A549 (cell line): ENCODE results near the gene INPP5A.

Experiments
- CHD2 ChIP-seq: fragments of 150-350 bp; IDR thresholded peaks from 2 replicates; pipeline ENCODE4 v1.6.1; 2014; ENCODE audit warnings: low read length; ENCODE audit not compliant: partially characterized antibody
- CTCF ChIP-seq: fragments of >200 bp; sonication (Bioruptor Twin); formaldehyde crosslinking; IDR thresholded peaks from 3 replicates; pipeline ENCODE4 v1.5.1; 2016
- ELK1 ChIP-seq: fragments of 150-350 bp; IDR thresholded peaks from 2 replicates; pipeline ENCODE4 v1.6.1; 2014; ENCODE audit warnings: low read depth, mild to moderate bottlenecking, low read length
- EP300 ChIP-seq, 2 experiments: fragments of >200 bp; sonication (Bioruptor Twin); formaldehyde crosslinking; IDR thresholded peaks; 2 replicates in 1 of 2; 3 replicates in 1 of 2; pipeline ENCODE4 v1.6.1; 2016 to 2017
- MAZ ChIP-seq: fragments of 150-350 bp; IDR thresholded peaks from 2 replicates; pipeline ENCODE4 v1.6.1; 2014; ENCODE audit warnings: antibody characterized with exemption, low read depth, low read length, borderline replicate concordance
- NFE2L2 ChIP-seq: fragments of 150-350 bp; conservative IDR thresholded peaks from 2 replicates; pipeline ENCODE4 v1.6.1; 2014; ENCODE audit warnings: low read length
- POLR2A ChIP-seq: IDR thresholded peaks from 2 replicates; pipeline ENCODE4 v1.6.1; 2012; ENCODE audit warnings: mild to moderate bottlenecking, low read length
- RARB ChIP-seq: fragments of 250-450 bp; sonication (Bioruptor Pico); IDR thresholded peaks from 2 replicates; pipeline ENCODE4 v1.8.0; 2021; ENCODE audit warnings: mild to moderate bottlenecking, moderate library complexity
- RCOR1 ChIP-seq: fragments of 150-350 bp; IDR thresholded peaks from 2 replicates; pipeline ENCODE4 v1.6.1; 2014; ENCODE audit warnings: antibody characterized with exemption, low read length, low read depth
- RFX5 ChIP-seq: fragments of 450-650 bp; IDR thresholded peaks from 2 replicates; pipeline ENCODE4 v1.7.1; 2014; ENCODE audit warnings: antibody characterized with exemption, mild to moderate bottlenecking, moderate library complexity
- SMC3 ChIP-seq: fragments of >200 bp; sonication (Bioruptor Twin); formaldehyde crosslinking; IDR thresholded peaks from 3 replicates; pipeline ENCODE4 v1.6.1; 2018; ENCODE audit warnings: inconsistent platforms
- ZFP36 ChIP-seq: fragments of 450-650 bp; IDR thresholded peaks from 2 replicates; pipeline ENCODE4 v1.6.1; 2014; ENCODE audit warnings: borderline replicate concordance; ENCODE audit not compliant: partially characterized antibody
- ZSCAN20 ChIP-seq: fragments of 250-450 bp; sonication (Bioruptor Pico); IDR thresholded peaks from 2 replicates; pipeline ENCODE4 v1.8.0; 2022; ENCODE audit warnings: mild to moderate bottlenecking, moderate library complexity
- TF ChIP-seq, protein P1 (sequence below): IDR thresholded peaks from 2 replicates; pipeline ENCODE4 v1.6.1; 2012

- TF ChIP-seq ZSCAN20 (CRISPR knock-in tag): no peak
- no peak for TF ChIP-seq EP300 (IDR thresholded peaks at IDR 0.05)
- no peak for TF ChIP-seq MAZ
- TF ChIP-seq NFE2L2: no peak
- no peak for TF ChIP-seq POLR2A
- no peak for TF ChIP-seq CTCF
- no peak for TF ChIP-seq RCOR1
- no peak for TF ChIP-seq CHD2
- TF ChIP-seq ELK1: no peak
- no peak for TF ChIP-seq SMC3
- TF ChIP-seq, protein P1, sequence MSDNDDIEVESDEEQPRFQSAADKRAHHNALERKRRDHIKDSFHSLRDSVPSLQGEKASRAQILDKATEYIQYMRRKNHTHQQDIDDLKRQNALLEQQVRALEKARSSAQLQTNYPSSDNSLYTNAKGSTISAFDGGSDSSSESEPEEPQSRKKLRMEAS: no peak
- TF ChIP-seq ZFP36: no peak
- no peak for TF ChIP-seq RFX5
- no peak for TF ChIP-seq RARB (CRISPR knock-in tag)
These were observed 120.2 kb downstream of the INPP5A start for GRCh38 chr10:132657748-132658147.
